Measurements from ENCODE around the gene NFE2L2.
A peak's percentile ranks its signal among the peaks of the same experiment; 100 is the strongest.
"Not testable (repeated sequence)": the region's sequence is repeated elsewhere in the genome, so short reads cannot be mapped to it uniquely, and the experiment has no call there.

Gene NFE2L2

GRCh38 chr2:177257471-177257870, 7.1 kb downstream of the NFE2L2 start:
- no peak for DNase-seq (ENCODE audit: low spot score)

GRCh38 chr2:177256695-177257094, 7.8 kb downstream of the NFE2L2 start:
- no peak for DNase-seq (ENCODE audit: low spot score)

- no peak for DNase-seq (ENCODE audit: low spot score)
These were observed 8.5 kb downstream of the NFE2L2 start for GRCh38 chr2:177256026-177256425.

- DNase-seq (ENCODE audit: low spot score), result no peak
These were observed 9.3 kb downstream of the NFE2L2 start for GRCh38 chr2:177255227-177255601.

DNA sequence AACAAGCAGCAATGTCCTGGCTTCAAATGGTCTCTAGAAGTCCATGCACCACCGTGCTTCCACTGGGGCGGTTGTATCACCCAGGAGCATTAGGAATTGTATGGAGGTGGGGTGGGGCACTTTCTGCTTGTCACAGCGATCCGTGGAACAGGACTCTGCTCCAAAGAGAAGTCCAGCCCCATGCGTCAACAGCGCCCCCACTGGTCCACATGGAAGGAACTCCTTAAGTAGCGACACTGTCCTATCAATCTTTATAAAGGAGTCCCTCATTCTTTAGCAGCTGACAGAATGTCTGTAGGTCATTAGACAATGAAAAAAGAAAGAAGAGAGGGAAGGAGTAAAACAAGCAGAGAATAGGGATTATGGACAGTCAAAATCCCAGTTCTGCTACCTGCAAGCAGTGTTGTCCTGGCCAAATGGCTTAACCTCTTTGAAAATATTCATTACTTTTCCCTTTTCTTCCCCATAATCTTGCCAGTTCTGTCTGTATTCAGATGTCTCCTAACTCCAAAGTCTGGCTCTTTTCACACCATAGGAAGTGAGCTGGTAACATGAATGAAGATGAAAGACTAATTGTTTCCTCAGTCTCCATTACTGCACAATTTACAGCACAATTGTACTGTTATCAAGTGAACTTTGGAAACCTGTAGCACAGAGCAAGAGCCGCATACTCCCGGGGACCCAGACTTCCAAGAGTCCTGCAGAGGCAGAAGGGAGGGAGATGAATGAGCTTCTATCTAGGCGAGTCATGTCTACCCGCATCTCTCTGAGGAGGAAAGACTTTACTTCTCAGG, 9.9 kb downstream of the NFE2L2 start:
- no peak for DNase-seq (ENCODE audit: low spot score)

DNA sequence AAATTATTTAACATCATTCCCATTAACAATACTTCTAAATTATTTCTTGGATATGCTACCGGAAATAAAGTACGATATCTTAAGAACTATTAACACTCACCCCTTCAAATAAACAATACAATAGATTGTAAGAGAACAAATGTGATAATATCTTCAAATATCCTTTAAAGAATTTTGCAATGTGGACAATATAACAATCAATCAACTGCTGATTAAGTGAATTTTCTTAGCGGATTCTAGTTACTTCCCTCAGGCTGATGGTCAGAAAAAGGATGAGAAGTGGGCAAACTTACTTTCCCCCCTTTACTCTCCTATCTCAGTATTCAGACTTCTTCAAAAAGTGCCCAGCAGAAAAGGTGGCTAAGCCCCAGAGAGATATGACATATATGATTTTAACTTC, 10.8 kb downstream of the NFE2L2 start:
- DNase-seq (ENCODE audit: low spot score), result no peak

- no peak for DNase-seq (ENCODE audit: low spot score)
These were observed 11.6 kb downstream of the NFE2L2 start for GRCh38 chr2:177252808-177253531.

GRCh38 chr2:177251165-177251542, 13.4 kb downstream of the NFE2L2 start:
- DNase-seq (ENCODE audit: low spot score), result no peak

- DNase-seq (ENCODE audit: low spot score), result no peak
These were observed 14.1 kb downstream of the NFE2L2 start for GRCh38 chr2:177250461-177250860.

DNA sequence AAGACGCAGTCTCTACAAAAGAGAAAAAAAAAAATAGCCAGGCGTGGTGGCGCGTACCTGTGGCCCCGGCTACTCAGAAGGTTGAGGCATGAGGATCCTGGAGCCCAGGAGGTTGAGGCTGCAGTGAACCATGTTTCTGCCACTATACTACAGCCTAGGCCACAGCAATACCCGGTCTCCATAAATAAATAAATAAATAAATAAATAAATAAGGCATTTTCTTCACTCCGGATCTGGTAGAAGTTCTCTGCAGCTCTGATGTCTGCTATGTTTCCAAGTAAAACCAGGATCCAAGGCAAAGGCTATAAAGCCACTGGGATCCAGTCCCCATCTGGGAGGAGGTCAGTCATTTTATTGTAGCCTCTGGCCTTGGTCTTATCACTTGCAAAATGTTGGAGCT, 15.5 kb downstream of the NFE2L2 start:
- no peak for DNase-seq (ENCODE audit: low spot score)

DNA sequence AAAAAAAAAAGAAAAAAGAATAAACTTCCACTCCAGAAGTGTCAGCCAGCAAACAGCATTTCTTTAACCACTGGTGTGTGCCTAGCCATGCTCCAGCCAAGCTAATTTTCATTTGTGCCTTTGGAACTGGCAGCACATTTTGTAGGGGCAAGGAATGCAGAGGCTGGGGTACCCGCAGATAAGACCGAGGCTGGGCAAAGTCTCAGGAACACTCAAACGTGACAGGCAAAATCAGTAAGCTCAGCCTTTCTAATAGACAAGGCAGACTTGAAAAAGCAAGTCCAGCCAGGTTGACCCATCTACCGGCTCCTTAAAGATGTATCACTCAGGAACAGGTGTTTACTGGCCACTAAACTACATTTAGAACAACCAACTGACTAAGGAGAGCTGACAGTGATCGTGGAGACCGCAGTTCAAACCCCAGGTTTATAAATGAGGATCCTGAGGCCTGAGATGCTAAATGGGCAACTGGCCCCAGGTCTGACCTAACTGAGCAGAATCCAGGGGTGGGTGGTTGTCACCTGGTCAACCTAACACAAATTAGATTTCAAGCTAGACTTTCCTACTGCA, 16.7 kb downstream of the NFE2L2 start:
- DNase-seq (ENCODE audit: low spot score), result no peak

DNA sequence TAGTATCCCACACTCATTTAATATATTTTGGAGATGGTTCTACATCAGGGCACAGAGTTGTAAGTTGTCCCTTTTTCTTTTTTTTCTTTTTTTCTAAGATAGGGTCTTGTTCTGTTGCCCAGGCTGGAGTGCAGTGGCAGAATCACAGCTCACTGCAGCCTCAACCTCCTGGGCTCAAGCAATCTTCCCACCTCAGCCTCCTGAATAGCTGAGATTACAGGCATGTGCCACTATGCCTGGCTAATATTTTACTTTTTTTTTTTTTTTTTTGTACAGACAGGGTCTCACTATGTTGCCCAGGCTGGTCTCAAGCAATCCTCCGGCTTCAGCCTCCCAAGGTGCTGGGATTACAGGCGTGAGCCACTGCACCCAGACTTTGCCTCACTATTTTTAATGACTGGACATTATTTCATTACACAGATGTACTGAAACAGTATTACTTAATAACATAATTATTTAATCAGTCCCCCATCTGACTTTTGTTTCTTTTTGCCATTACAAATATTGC, 17.9 kb downstream of the NFE2L2 start:
- DNase-seq (ENCODE audit: low spot score), result not testable (repeated sequence)

DNA sequence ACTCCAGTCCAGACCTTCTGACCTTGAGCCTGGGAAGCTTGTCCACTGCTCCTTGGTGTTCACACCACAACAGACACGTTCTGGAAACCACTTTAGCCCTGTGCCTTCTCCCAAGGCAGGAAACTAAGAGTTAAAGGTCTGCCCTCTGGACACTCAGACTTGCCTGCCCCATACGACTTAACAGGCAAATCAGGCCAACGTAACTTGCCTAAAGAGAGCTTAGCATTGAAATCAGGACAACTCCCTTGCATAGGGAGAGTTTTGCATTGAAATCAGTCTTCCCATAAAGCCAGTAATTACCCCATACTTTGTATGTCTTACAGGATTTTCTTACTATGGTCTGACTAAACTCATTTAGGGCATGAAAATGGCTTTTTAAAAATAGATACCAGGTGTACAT, 18.5 kb downstream of the NFE2L2 start:
- no peak for DNase-seq (ENCODE audit: low spot score)

DNA sequence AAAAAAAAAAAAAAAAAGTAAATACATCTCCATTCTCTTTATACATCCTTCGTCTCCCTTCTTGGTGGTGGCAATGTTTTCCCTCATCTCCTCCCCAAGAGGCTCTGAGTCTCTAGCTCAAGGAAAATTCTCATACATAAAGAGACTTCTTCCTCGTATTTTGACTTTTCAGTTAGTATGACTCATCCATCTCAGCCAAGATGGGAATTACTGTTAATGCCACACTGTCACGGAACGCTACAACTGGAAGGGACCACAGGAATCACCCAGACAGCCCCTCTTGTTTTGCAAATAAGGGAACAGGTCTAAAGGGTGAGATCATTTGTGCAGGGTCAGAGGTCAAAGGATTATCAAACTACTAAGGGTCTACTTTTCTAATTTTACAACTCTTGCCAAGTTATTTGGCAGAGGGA, 19.5 kb downstream of the NFE2L2 start:
- peak; percentile 63 for DNase-seq (ENCODE audit: low spot score)

- no peak for DNase-seq (ENCODE audit: low spot score)
These were observed 20.2 kb downstream of the NFE2L2 start for GRCh38 chr2:177244244-177244771.

DNA sequence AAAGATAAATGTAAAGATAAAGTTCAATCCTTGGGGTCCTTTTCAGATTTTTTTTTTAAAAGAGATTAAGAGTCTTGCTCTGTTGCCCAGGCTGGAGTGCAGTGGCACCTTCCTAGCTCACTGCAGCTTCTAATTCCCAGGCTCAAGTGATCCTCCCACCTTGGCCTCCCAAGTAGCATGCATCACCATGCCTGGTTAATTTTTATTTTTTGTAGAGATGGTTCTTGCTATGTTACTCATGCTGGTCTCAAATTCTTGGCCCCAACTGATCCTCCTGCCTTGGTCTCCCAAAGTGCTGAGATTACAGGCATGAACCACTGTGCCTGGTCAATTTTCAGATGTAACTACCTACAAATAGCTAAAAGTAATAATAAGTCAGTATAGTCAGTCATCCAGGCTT, 21.1 kb downstream of the NFE2L2 start:
- no peak for DNase-seq (ENCODE audit: low spot score)

GRCh38 chr2:177243073-177243472, 21.5 kb downstream of the NFE2L2 start:
- no peak for DNase-seq (ENCODE audit: low spot score)

DNA sequence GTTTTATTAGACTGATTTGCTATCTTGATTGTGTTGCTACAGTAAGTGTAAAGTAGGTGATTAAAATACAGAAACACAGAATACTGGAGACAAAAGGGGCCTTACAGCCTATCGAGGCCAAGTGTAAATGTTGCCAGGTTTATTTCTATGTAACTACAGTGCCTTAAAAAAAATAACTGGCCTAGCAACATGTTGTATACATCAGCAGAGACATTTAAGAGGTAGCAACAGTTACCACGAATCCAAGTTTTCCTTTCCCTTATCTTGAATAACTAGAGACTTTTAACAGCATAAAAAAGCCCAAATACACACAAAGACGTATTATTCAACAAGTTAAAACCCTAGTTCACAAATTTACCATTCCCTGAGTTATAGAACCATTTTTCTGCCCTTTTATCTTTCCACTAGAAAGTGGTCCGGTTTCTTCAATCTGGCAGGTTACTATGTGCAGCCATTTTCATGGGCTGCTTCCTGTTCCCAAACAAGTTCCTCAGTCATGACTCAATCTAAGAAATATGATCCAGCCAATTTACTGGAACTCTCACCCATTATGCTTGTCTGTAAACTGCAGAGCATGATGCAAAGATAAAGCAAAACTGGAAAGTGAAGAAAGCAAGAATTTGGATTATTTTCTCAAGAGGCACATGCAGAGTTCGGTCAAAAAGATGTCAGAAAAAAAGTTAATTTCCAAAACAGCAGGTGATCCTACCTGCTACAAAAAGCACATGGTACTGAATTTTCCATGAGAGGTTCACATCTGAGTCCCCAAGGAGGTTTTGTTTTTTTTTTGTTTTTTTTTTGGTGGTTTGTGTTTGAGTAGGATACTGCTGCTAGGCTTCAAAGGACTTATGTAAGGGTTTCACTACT, 22.2 kb downstream of the NFE2L2 start:
- peak; percentile 76 for DNase-seq (ENCODE audit: low spot score)

DNA sequence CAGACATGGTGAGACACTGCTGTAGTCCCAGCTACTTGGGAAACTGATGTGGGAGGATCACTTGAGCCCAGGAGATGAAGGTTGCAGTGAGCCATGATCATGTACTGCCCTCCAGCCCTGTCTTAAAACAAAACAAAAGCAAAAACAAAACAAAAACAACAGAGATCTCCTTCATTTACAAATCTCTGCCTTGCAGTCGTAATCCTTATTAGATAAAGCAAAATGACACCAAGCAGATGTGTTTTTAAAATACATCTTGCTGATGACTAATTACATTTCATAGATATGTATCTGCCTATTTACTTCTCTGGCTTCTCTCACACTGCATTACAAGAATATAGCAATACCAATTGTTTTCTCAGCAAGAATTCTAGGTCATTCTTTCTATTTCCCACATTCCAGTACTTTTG, 22.8 kb downstream of the NFE2L2 start:
- no peak for DNase-seq (ENCODE audit: low spot score)

- peak; percentile 37 for DNase-seq (ENCODE audit: low spot score)
These were observed 24.4 kb downstream of the NFE2L2 start for GRCh38 chr2:177239932-177240630.

DNA sequence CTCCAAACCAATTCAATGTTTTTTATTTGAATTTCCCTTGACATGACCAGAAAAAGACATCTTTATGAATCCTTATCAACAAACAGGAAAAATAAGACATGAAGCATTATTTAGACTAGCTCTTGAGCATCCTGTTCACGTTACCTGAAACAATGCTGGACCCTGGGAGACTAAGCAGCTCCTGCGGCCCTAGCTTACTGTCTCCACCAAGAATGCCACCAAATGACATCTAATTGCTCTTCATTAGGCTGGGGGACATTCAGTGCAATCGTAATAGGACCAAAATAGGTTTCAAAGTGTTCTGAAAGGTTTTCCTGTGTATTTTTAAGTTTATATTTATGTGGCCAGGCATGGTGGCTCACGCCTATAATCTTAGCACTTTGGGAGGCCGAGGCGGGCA, 25.5 kb downstream of the NFE2L2 start:
- DNase-seq (ENCODE audit: low spot score), result no peak
